Skin of body (tissue), 2 donors: ENCODE measurements around the gene ZNF541. TPM values are rescaled to one million over a fixed set of nuclear protein-coding genes. Genes with fewer than 3 reads are reported as not detected.
"Not testable (repeated sequence)": the region's sequence is repeated elsewhere in the genome, so short reads cannot be mapped to it uniquely, and the experiment has no call there.

Experiments
- DNase-seq: peaks from one replicate; lab custom pipeline; 2025; lab: John Stamatoyannopoulos, UW
- total RNA-seq: library from RNA; depleted of rRNA; stranded (reverse); fragments of >200 nt; gene quantifications from one replicate; pipeline ENCODE4 v1.2.3, GENCODE V29; 2014

ZNF541 gene
- total RNA-seq, 1 donor from 2014 or later: 0.10 TPM

- not testable (repeated sequence) for DNase-seq
Observed at GRCh38 chr19:47599671-47600245, 26.8 kb upstream of the ZNF541 start.

DNA sequence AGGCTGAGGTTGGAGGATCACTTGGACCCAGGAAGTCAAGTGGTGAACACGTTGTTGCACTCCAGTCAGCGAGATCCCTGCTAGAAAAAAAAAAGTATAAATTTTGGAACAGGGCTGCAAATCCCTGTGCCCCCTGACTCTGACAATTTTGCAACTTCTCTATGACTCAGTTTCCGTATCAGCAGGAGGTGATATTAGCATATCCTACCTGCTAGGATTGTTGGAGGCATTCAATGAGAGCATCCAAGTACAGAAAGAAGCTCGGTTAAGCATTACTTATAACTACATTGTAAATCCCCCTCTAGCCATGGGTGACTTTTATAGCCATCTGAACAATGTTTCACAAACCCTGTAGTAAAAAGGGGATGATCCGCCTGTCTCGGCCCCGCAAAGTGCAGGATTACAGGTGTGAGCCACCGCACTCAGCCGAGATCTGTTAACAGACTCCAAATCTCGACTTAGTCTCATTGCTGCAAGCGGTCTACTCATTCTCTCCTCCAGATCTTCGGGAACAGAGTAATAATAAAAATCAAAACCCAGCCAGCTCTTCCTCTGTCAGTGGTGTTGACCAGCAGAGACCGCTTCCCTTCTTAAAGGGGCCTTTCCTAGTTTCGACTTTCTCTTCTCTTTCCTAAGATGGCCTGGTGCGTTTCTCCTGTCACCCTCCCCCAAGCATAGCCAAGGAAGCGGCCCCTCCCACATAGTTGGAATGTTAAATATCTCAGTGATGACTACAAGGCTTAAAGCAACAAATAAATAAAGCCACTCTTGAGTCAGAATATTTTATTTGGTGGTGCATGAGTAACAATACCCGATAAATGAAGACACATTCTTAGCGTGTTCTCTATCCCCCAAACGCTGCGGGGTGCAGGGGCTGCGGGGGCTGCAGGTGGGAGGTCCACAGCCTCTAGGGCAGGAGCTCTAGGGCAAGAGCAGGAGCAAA lies 25.7 kb upstream of the ZNF541 start:
- no peak for DNase-seq

DNA sequence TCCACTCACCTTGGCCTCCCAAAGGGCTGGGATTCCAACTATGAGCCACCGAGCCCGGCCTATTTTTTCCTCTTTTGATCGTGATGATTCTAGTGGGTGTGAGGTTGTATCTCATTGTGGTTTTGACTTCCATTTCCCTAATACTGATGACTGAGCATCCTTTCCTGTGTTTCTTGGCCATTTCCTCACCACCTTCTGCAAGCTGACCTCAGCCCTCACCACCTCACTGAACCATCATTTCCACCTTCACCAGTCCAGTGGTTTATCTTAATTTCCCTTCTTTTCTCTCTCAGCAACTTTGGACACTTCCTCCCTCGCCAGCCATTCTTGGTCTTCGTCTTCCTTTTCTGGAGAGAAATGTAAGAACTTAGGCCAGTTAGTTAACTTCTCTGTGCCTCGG lies 23.0 kb upstream of the ZNF541 start:
- DNase-seq: no peak

DNA sequence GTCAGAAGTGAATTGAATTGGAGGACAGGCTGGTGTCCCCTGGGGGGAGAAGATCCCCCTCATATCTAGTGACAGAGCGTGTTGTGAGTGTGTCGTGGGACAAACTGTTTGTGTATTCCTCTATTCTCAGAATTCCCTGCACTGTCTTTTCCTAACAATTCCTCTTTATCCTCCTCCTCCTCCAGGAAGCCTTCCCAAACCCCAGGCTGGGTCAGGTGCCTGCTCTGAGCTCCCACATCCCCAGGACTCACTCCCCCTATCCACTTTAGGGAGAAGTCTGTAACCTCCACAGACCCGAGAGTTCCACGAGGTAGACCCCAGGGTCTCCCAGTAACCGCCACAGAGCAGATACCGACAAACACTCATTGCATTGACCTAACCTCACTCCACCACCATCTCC lies 20.9 kb upstream of the ZNF541 start:
- no peak for DNase-seq

- DNase-seq: no peak
Observed at GRCh38 chr19:47589824-47590223, 16.9 kb upstream of the ZNF541 start.

DNA sequence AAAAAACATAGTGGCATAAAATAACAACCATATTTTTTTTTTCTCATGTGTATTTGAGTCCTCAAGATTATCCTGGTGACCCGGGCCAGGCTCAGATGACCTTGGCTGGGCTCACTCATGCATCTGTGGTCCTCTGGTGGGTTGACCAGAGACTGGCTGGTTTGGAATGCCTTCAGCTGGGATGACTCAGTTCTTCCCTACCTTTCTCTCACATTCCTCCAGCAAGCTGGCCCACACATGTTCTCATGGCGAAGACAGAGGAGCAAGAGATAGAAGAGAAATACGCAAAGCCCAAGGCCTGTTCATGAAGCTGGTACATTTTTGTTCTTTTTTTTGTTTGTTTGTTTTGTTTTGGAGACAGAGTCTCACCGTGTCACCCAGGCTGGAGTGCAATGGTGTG lies 14.3 kb upstream of the ZNF541 start:
- no peak for DNase-seq

GRCh38 chr19:47583161-47583560 lies 10.2 kb upstream of the ZNF541 start:
- not testable (repeated sequence) for DNase-seq

- DNase-seq: no peak
Observed at GRCh38 chr19:47582320-47582909, 9.5 kb upstream of the ZNF541 start.

DNA sequence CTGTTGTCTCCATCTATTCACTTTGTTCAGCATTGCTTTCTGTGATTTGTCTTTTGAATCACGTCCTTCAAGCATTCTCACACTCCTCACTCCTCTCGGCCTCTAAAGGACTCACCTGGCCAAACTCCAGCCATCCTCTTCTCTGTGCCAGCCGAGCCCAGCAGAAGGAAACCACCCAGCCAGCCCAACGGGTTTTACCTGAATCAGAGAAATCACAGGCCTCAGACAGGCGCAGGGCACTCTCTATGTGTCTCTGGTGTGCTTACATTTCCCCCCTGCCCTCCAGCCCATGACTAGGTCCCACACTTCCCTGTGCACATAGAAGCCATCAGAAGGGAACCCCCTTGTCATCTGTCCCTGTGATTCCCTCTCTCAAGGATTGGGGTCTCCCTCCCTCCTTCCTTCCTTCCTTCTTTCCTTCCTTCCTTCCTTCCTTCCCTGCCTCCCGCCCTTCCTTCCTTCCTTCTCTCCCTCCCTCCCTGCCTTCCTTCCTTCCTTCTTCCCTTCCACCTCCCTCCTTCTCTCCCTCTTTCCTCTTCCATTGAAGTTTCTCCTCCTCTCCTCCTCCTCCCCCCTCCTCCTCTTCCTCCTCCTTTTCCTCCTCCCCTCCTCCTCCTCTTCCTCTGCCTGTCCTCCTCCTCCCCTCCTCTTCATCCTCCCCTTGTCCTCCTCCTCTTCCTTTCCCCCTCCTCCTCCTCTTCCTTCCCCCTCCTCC lies 8.8 kb upstream of the ZNF541 start:
- no peak for DNase-seq

- no peak for DNase-seq
Observed at GRCh38 chr19:47580397-47580796, 7.4 kb upstream of the ZNF541 start.

DNA sequence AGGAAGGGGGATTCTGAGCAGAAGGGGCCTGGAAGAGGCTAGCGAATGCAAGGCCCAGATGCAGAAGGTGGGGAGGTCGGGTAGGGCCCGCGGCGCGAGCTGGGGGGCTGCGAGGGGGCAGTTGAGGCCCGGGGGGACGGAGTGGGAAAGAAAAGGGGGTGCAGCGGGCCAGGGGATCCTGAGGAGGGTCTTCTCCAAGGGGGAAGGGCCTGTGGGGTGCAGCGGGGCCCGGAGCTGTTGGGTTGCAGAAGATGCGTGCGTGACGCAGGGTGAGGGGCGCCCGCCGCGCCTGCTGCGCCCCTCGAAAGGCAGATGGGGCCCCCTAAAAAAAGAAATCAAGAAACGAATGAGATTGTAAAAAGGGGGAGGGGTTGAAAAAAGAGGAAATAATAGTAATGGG lies 313 bp downstream of the ZNF541 start:
- no peak for DNase-seq

- no peak for DNase-seq
Observed at GRCh38 chr19:47569331-47569730, 3.6 kb downstream of the ZNF541 start.

GRCh38 chr19:47564081-47564480 lies 8.9 kb downstream of the ZNF541 start:
- DNase-seq: no peak

- no peak for DNase-seq
Observed at GRCh38 chr19:47561440-47562057, 11.4 kb downstream of the ZNF541 start.

DNA sequence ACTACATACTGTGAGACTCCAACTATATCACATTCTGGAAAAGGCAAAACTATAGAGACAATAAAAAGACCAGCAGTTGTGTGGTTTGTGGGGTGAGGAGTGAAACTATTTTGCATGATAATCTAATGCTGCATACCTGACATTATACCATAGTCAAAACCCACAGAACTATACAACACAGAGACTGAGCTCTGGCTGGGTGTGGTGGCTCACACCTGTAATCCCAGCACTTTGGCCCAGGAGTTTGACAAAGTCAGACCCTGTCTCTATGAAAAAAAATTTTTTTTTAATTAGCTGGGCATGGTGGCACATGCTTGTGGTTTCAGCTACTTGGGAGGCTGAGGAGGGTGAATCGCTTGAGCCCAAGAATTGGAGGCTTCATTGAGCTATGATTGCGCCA lies 11.9 kb downstream of the ZNF541 start:
- DNase-seq: no peak

GRCh38 chr19:47550129-47550528 lies 22.8 kb downstream of the ZNF541 start:
- no peak for DNase-seq

- DNase-seq: no peak
Observed at GRCh38 chr19:47549261-47549862, 23.6 kb downstream of the ZNF541 start.

GRCh38 chr19:47547199-47547598 lies 25.7 kb downstream of the ZNF541 start:
- DNase-seq: no peak

DNA sequence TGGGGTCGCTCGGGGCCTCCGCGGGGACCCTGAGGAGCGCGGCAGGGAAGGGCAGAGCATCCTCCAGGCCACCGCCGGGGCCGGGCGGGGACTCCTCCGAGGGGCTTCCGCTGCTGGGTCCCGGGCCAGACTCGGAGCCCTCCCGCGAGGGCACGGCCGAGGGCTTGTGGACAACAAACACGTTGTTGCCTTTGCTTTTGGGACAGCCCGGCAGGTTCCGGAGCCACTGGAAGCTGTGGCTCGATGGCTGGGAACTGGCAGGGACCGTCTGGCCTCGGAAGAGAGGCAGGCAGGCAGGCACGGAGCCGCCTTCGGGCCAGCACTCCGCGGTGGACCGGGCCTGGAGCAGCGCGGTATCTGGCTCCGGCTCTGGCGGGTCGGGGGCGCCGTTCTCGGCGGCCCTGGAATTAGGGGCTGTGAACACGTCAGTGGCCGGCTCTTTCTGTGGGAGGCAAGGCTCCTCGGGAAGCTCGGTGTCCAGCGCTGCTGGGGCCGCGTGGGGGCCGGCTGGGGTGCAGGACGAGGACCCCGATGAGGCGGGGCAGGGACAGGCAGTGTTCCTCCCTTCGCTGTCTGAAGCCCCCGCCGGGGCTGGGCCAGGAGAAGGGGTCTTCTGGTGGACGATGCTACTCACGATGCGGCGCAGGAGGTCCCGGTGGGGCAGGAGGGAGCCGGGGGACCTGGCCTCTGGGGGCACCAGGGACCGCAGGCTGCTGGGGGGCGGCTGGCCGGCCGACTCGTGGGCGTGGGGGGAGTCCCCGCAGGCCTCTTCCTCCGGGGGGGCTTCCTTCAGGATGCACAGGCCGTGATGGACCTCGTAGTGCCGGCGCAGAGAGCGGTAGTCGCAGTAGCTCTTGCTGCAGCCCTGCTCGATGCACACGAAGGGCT lies 27.6 kb downstream of the ZNF541 start:
- no peak for DNase-seq

DNA sequence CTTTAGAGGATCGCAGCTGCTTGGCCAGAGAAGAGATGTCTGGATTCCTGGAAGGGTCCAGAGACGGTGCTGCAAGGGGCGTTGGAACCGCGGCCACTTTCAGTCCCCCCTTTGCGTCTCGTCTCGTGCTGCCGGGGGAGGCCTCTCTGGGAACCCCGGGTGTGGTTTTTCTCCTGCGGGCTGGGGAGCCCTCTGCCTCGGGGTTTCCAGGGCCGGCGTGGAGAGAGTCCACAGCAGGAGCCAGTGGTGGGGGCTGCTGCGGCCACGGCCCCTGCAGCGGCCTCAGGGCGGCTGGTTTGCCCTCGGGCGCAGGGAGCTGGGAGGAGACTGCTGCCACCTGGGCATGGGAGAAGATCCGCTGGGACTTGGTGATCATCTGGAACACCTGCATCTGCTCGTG lies 28.5 kb downstream of the ZNF541 start:
- DNase-seq: no peak
